ENCODE results near the gene TMCC1.
"Not testable (repeated sequence)": the region's sequence is repeated elsewhere in the genome, so short reads cannot be mapped to it uniquely, and the experiment has no call there.

The TMCC1 gene

GRCh38 chr3:129913618-129914017, 20.1 kb upstream of the TMCC1 start:
- no peak for ATAC-seq
- no peaks in the 10 kb centered on the region for H3K36me3 Mint-ChIP-seq
- no peak overlapping the region for H3K27ac Mint-ChIP-seq
- H3K27me3 Mint-ChIP-seq, result no peaks in the 10 kb centered on the region
- H3K9me3 Mint-ChIP-seq, result peaks cover 27% of the 10 kb centered on the region
- no peaks in the 10 kb centered on the region for H3K4me1 Mint-ChIP-seq
- no peak overlapping the region for H3K4me3 Mint-ChIP-seq

GRCh38 chr3:129911261-129911861, 17.9 kb upstream of the TMCC1 start:
- peaks cover 8% of the 10 kb centered on the region for H3K36me3 Mint-ChIP-seq
- no peaks in the 10 kb centered on the region for H3K4me1 Mint-ChIP-seq
- ATAC-seq, result no peak
- no peak overlapping the region for H3K27ac Mint-ChIP-seq
- no peaks in the 10 kb centered on the region for H3K27me3 Mint-ChIP-seq
- no peak overlapping the region for H3K4me3 Mint-ChIP-seq
- peaks cover 18% of the 10 kb centered on the region for H3K9me3 Mint-ChIP-seq

- ATAC-seq, H3K4me1 Mint-ChIP-seq, H3K27ac Mint-ChIP-seq, H3K4me3 Mint-ChIP-seq, H3K9me3 Mint-ChIP-seq, H3K27me3 Mint-ChIP-seq: not testable (repeated sequence)
- peaks cover 26% of the 10 kb centered on the region for H3K36me3 Mint-ChIP-seq
These were observed 15.7 kb upstream of the TMCC1 start for GRCh38 chr3:129909235-129909634.

- Mint-ChIP-seq H3K27ac (no peak overlapping the region), H3K4me3 (no peak overlapping the region), H3K9me3 (peaks cover 5% of the 10 kb centered on the region), H3K27me3 (no peaks in the 10 kb centered on the region), H3K4me1 (no peaks in the 10 kb centered on the region), H3K36me3 (peaks cover 26% of the 10 kb centered on the region)
- no peak for ATAC-seq
These were observed 14.9 kb upstream of the TMCC1 start for GRCh38 chr3:129908417-129908816.

GRCh38 chr3:129901272-129901671, 7.8 kb upstream of the TMCC1 start:
- H3K4me3 Mint-ChIP-seq, H3K27me3 Mint-ChIP-seq, H3K4me1 Mint-ChIP-seq, H3K27ac Mint-ChIP-seq, ATAC-seq, H3K9me3 Mint-ChIP-seq: not testable (repeated sequence)
- H3K36me3 Mint-ChIP-seq, result peaks cover 23% of the 10 kb centered on the region

GRCh38 chr3:129897026-129897425, 3.5 kb upstream of the TMCC1 start:
- no peak overlapping the region for H3K27ac Mint-ChIP-seq
- no peak overlapping the region for H3K4me3 Mint-ChIP-seq
- H3K4me1 Mint-ChIP-seq, result peaks cover 18% of the 10 kb centered on the region
- ATAC-seq, result no peak
- no peaks in the 10 kb centered on the region for H3K27me3 Mint-ChIP-seq
- peaks cover 6% of the 10 kb centered on the region for H3K36me3 Mint-ChIP-seq
- peaks cover 3% of the 10 kb centered on the region for H3K9me3 Mint-ChIP-seq

- H3K27me3 Mint-ChIP-seq, result no peaks in the 10 kb centered on the region
- H3K27ac Mint-ChIP-seq, result peak overlapping the region; percentile 92
- ATAC-seq, result peak; percentile 91
- no peaks in the 10 kb centered on the region for H3K9me3 Mint-ChIP-seq
- peak overlapping the region; percentile 86 for H3K4me3 Mint-ChIP-seq
- no peaks in the 10 kb centered on the region for H3K36me3 Mint-ChIP-seq
- peaks cover 53% of the 10 kb centered on the region for H3K4me1 Mint-ChIP-seq
These were observed 492 bp downstream of the TMCC1 start for GRCh38 chr3:129892857-129893580.

- H3K9me3 Mint-ChIP-seq, result no peaks in the 10 kb centered on the region
- peak overlapping the region; percentile 92 for H3K27ac Mint-ChIP-seq
- H3K4me3 Mint-ChIP-seq, result peak overlapping the region; percentile 86
- ATAC-seq, result no peak
- peaks cover 56% of the 10 kb centered on the region for H3K4me1 Mint-ChIP-seq
- no peaks in the 10 kb centered on the region for H3K36me3 Mint-ChIP-seq
- no peaks in the 10 kb centered on the region for H3K27me3 Mint-ChIP-seq
These were observed 1.0 kb downstream of the TMCC1 start for GRCh38 chr3:129892486-129892856.

- Mint-ChIP-seq H3K27me3 (no peaks in the 10 kb centered on the region), H3K9me3 (no peaks in the 10 kb centered on the region), H3K36me3 (no peaks in the 10 kb centered on the region), H3K4me1 (peaks cover 56% of the 10 kb centered on the region), H3K4me3 (no peak overlapping the region), H3K27ac (no peak overlapping the region)
- ATAC-seq, result no peak
These were observed 2.6 kb downstream of the TMCC1 start for GRCh38 chr3:129890891-129891290.

- Mint-ChIP-seq H3K36me3 (no peaks in the 10 kb centered on the region), H3K27ac (no peak overlapping the region), H3K4me1 (peaks cover 56% of the 10 kb centered on the region), H3K27me3 (no peaks in the 10 kb centered on the region), H3K9me3 (no peaks in the 10 kb centered on the region), H3K4me3 (no peak overlapping the region)
- no peak for ATAC-seq
These were observed 3.4 kb downstream of the TMCC1 start for GRCh38 chr3:129890125-129890524.

- Mint-ChIP-seq H3K27ac (no peak overlapping the region), H3K36me3 (peaks cover 4% of the 10 kb centered on the region), H3K4me3 (no peak overlapping the region)
These were observed 4.7 kb downstream of the TMCC1 start for GRCh38 chr3:129888771-129889170.

GRCh38 chr3:129881261-129881660, 12.2 kb downstream of the TMCC1 start:
- H3K27ac Mint-ChIP-seq, result no peak overlapping the region
- H3K9me3 Mint-ChIP-seq, result no peaks in the 10 kb centered on the region
- peaks cover 20% of the 10 kb centered on the region for H3K4me1 Mint-ChIP-seq
- H3K4me3 Mint-ChIP-seq, result no peak overlapping the region
- ATAC-seq, result no peak
- H3K36me3 Mint-ChIP-seq, result peaks cover 55% of the 10 kb centered on the region
- H3K27me3 Mint-ChIP-seq, result no peaks in the 10 kb centered on the region

More at GRCh38 chr3:129888771-129889170, 4.7 kb downstream of the TMCC1 start:
- ATAC-seq, result no peak
- no peaks in the 10 kb centered on the region for H3K9me3 Mint-ChIP-seq
- peaks cover 48% of the 10 kb centered on the region for H3K4me1 Mint-ChIP-seq
- no peaks in the 10 kb centered on the region for H3K27me3 Mint-ChIP-seq

- ATAC-seq, result no peak
- H3K27me3 Mint-ChIP-seq, result no peaks in the 10 kb centered on the region
- H3K4me3 Mint-ChIP-seq, result no peak overlapping the region
- no peak overlapping the region for H3K27ac Mint-ChIP-seq
- H3K4me1 Mint-ChIP-seq, result peaks cover 20% of the 10 kb centered on the region
- peaks cover 56% of the 10 kb centered on the region for H3K36me3 Mint-ChIP-seq
- H3K9me3 Mint-ChIP-seq, result no peaks in the 10 kb centered on the region
These were observed 15.2 kb downstream of the TMCC1 start for GRCh38 chr3:129878355-129878754.

GRCh38 chr3:129874479-129874878, 19.0 kb downstream of the TMCC1 start:
- not testable (repeated sequence) for H3K4me3 Mint-ChIP-seq, ATAC-seq, H3K9me3 Mint-ChIP-seq, H3K27ac Mint-ChIP-seq, H3K27me3 Mint-ChIP-seq
- Mint-ChIP-seq H3K4me1 (peaks cover 13% of the 10 kb centered on the region), H3K36me3 (peaks cover 50% of the 10 kb centered on the region)

- Mint-ChIP-seq H3K27me3 (no peaks in the 10 kb centered on the region), H3K9me3 (no peaks in the 10 kb centered on the region), H3K27ac (no peak overlapping the region), H3K4me1 (peaks cover 19% of the 10 kb centered on the region), H3K36me3 (peaks cover 36% of the 10 kb centered on the region), H3K4me3 (no peak overlapping the region)
- no peak for ATAC-seq
These were observed 24.6 kb downstream of the TMCC1 start for GRCh38 chr3:129868912-129869311.

- peaks cover 19% of the 10 kb centered on the region for H3K4me1 Mint-ChIP-seq
- ATAC-seq, result no peak
- H3K27me3 Mint-ChIP-seq, result no peaks in the 10 kb centered on the region
- H3K27ac Mint-ChIP-seq, result no peak overlapping the region
- H3K4me3 Mint-ChIP-seq, result no peak overlapping the region
- H3K9me3 Mint-ChIP-seq, result no peaks in the 10 kb centered on the region
- H3K36me3 Mint-ChIP-seq, result peaks cover 36% of the 10 kb centered on the region
These were observed 25.9 kb downstream of the TMCC1 start for GRCh38 chr3:129867506-129868124.

Measured in stimulated activated memory B cell treated with anti-CD40 and anti-IgM and Interleukin-4, amounts not matched to agents 10 μg/mL and 1 μg/mL and 100 μg/mL, for 72 hours (primary cell).